SK-N-SH (cell line): ENCODE data around the gene ANKRD11. TPM values are rescaled to one million over a fixed set of nuclear protein-coding genes. Genes with fewer than 3 reads are reported as not detected.

Source experiments
- CTCF ChIA-PET: fragments of 300-600, 350-600 bp; formaldehyde crosslinking; extraction: SDS; loops from one replicate; lab custom pipeline; 2021; lab: Yijun Ruan, JAX
- POLR2A ChIA-PET: fragments of 350-600 bp; sonication (Branson Sonifier 250); formaldehyde crosslinking; extraction: SDS; loops from one replicate; lab custom pipeline; 2020; ENCODE audit warnings: antibody characterized with exemption, inconsistent platforms; lab: Yijun Ruan, JAX
- DNase-seq: peaks from one replicate; pipeline ENCODE4 v3.0.0; 2012
- H2AFZ ChIP-seq: fragments of 200-600 bp; sonication (generic); 2 replicates; pipeline ENCODE4 v1.8.1; 2016; ENCODE audit warnings: antibody characterized with exemption, mild to moderate bottlenecking, low read depth
- H3F3A ChIP-seq: fragments of 200-600 bp; sonication (generic); replicated peaks from 2 replicates; pipeline ENCODE3; 2016; ENCODE audit warnings: antibody characterized with exemption, mild to moderate bottlenecking; ENCODE audit not compliant: insufficient read depth
- H3K27ac ChIP-seq, 2 experiments: fragments of 200-500 bp in 1 of 2; fragments of 200-600 bp in 1 of 2; sonication (Bioruptor generic) in 1 of 2; sonication (generic), shearing (Covaris generic) in 1 of 2; 2 replicates each; pipeline versions ENCODE4 v1.5.1 to v1.6.1; 2014 to 2016; ENCODE audit warnings: low read depth in 2 of 2, inconsistent platforms in 1 of 2, low read length in 1 of 2, mild to moderate bottlenecking in 1 of 2, mixed read lengths in 1 of 2
- H3K27me3 ChIP-seq: fragments of 200-600 bp; sonication (generic), shearing (Covaris generic); 2 replicates; pipeline ENCODE4 v1.6.1; 2016; ENCODE audit warnings: mixed run types; ENCODE audit not compliant: insufficient read depth
- H3K36me3 ChIP-seq, 2 experiments: fragments of 200-500 bp in 1 of 2; fragments of 200-600 bp in 1 of 2; sonication (Bioruptor generic) in 1 of 2; sonication (generic) in 1 of 2; replicated peaks in 1 of 2; 2 replicates each; pipeline versions ENCODE3 to v1.5.1; 2014 to 2016; ENCODE audit warnings: low read length in 1 of 2, mild to moderate bottlenecking in 1 of 2; ENCODE audit not compliant: insufficient read depth in 2 of 2, control insufficient read depth in 1 of 2
- H3K4me1 ChIP-seq, 2 experiments: fragments of 200-500 bp in 1 of 2; fragments of 200-600 bp in 1 of 2; sonication (Bioruptor generic) in 1 of 2; sonication (generic), shearing (Covaris generic) in 1 of 2; 2 replicates each; pipeline versions ENCODE4 v1.5.1 to v1.6.1; 2014 to 2016; ENCODE audit warnings: low read depth in 1 of 2, low read length in 1 of 2, mixed run types in 1 of 2; ENCODE audit not compliant: insufficient read depth in 2 of 2, control insufficient read depth in 1 of 2
- H3K4me2 ChIP-seq: fragments of 200-600 bp; sonication (generic), shearing (Covaris generic); 2 replicates; pipeline ENCODE4 v1.6.1; 2017; ENCODE audit warnings: mixed run types
- H3K4me3 ChIP-seq, 2 experiments: fragments of 200-500 bp in 1 of 2; fragments of 200-600 bp in 1 of 2; sonication (Bioruptor generic) in 1 of 2; sonication (generic), shearing (Covaris generic) in 1 of 2; 2 replicates each; pipeline versions ENCODE4 v1.5.1 to v1.8.1; 2014 to 2016; ENCODE audit warnings: low read depth in 2 of 2, inconsistent platforms in 1 of 2, low read length in 1 of 2, mild to moderate bottlenecking in 1 of 2, mixed read lengths in 1 of 2, moderate library complexity in 1 of 2
- H3K79me2 ChIP-seq: fragments of 200-600 bp; sonication (generic); 2 replicates; pipeline ENCODE4 v1.8.1; 2017; ENCODE audit warnings: mild to moderate bottlenecking; ENCODE audit not compliant: insufficient read depth
- H3K9ac ChIP-seq: fragments of 200-600 bp; sonication (generic); 2 replicates; pipeline ENCODE4 v1.6.1; 2017; ENCODE audit warnings: mixed run types
- H3K9me2 ChIP-seq: fragments of 200-600 bp; sonication (generic); 2 replicates; pipeline ENCODE4 v1.6.1; 2017; ENCODE audit warnings: mixed run types
- H3K9me3 ChIP-seq: fragments of 200-600 bp; sonication (generic); 2 replicates; pipeline ENCODE4 v1.6.1; 2017; ENCODE audit warnings: mixed run types, mild to moderate bottlenecking, moderate library complexity
- H4K20me1 ChIP-seq: fragments of 200-600 bp; sonication (generic); 2 replicates; pipeline ENCODE4 v1.6.1; 2017; ENCODE audit warnings: mild to moderate bottlenecking, mixed run types; ENCODE audit not compliant: insufficient read depth
- CHD2 ChIP-seq: fragments of 150-350 bp; IDR thresholded peaks from 2 replicates; pipeline ENCODE4 v1.6.1; 2018; ENCODE audit warnings: low read length; ENCODE audit not compliant: partially characterized antibody
- CTCF ChIP-seq: fragments of 200-600 bp; sonication (generic); IDR thresholded peaks from 2 replicates; pipeline ENCODE4 v1.6.1; 2017; ENCODE audit warnings: antibody characterized with exemption, mild to moderate bottlenecking, moderate library complexity
- ELF1 ChIP-seq: IDR thresholded peaks from 2 replicates; pipeline ENCODE4 v1.4.0; 2012
- FOSL2 ChIP-seq: IDR thresholded peaks from 2 replicates; pipeline ENCODE4 v1.4.0; 2012; ENCODE audit warnings: low read depth, mild to moderate bottlenecking, moderate library complexity, borderline replicate concordance
- FOXM1 ChIP-seq: IDR thresholded peaks from 2 replicates; pipeline ENCODE4 v1.4.0; 2012; ENCODE audit warnings: low read depth, mild to moderate bottlenecking
- GABPA ChIP-seq: IDR thresholded peaks from 2 replicates; pipeline ENCODE4 v1.4.0; 2012; ENCODE audit warnings: low read depth, mild to moderate bottlenecking
- GATA2 ChIP-seq: sonication (generic); formaldehyde crosslinking; IDR thresholded peaks from 2 replicates; pipeline ENCODE4 v1.5.0; 2020; ENCODE audit warnings: mild to moderate bottlenecking, missing genetic modification reagents
- JUND ChIP-seq: IDR thresholded peaks from 2 replicates; pipeline ENCODE4 v1.4.0; 2012
- MEF2A ChIP-seq: IDR thresholded peaks from 2 replicates; pipeline ENCODE4 v1.4.0; 2012; ENCODE audit warnings: low read depth, borderline replicate concordance
- NFIC ChIP-seq: IDR thresholded peaks from 2 replicates; pipeline ENCODE4 v1.4.0; 2012; ENCODE audit warnings: borderline replicate concordance
- POLR2AphosphoS5 ChIP-seq: IDR thresholded peaks from 2 replicates; pipeline ENCODE4 v1.6.1; 2012; ENCODE audit warnings: low read depth, low read length
- RAD21 ChIP-seq: IDR thresholded peaks from 2 replicates; pipeline ENCODE4 v1.6.1; 2012; ENCODE audit warnings: mild to moderate bottlenecking, low read length
- REST ChIP-seq: IDR thresholded peaks from 2 replicates; pipeline ENCODE4 v1.6.1; 2012; ENCODE audit warnings: mild to moderate bottlenecking, low read depth, low read length, moderate library complexity
- RFX5 ChIP-seq: IDR thresholded peaks from 2 replicates; pipeline ENCODE4 v1.6.1; 2012; ENCODE audit warnings: mild to moderate bottlenecking, improper control_type of control experiment, low read length
- SMC3 ChIP-seq: IDR thresholded peaks from 2 replicates; pipeline ENCODE4 v1.6.1; 2012; ENCODE audit warnings: low read depth, low read length, improper control_type of control experiment
- TAF1 ChIP-seq: IDR thresholded peaks from 2 replicates; pipeline ENCODE4 v1.6.1; 2012; ENCODE audit warnings: low read depth, mild to moderate bottlenecking, low read length, moderate library complexity, borderline replicate concordance
- TCF12 ChIP-seq: IDR thresholded peaks from 2 replicates; pipeline ENCODE4 v1.4.0; 2012
- ZBTB33 ChIP-seq: IDR thresholded peaks from 2 replicates; pipeline ENCODE4 v1.4.0; 2012; ENCODE audit warnings: low read depth, borderline replicate concordance
- WGBS: methylation state at CpG from one replicate; pipeline ENCODE4 v1.1.6; 2017; ENCODE audit warnings: low lambda C conversion rate; 5-methylcytosine and 5-hydroxymethylcytosine counted together
- polyA plus RNA-seq, 3 experiments: library from polyadenylated mRNA; depleted of rRNA; stranded (reverse); fragments of >200 nt; gene quantifications; 2 replicates each; pipeline ENCODE4 v1.2.3, GENCODE V29; 2012

ANKRD11 gene
- polyA plus RNA-seq, 1 of the 3 experiments (the other 2 are of a cell fraction), result 50.2 TPM

GRCh38 chr16:89272631-89273030 lies 217.7 kb downstream of the ANKRD11 start:
- Histone ChIP-seq H4K20me1 (peaks cover 37% of the 10 kb centered on the region), H3K27me3 (no peaks in the 10 kb centered on the region), H3F3A (no peaks in the 10 kb centered on the region), H3K4me3 (no peak overlapping the region), H3K9me3 (no peaks in the 10 kb centered on the region), H3K27ac (no peak overlapping the region), H2AFZ (no peak overlapping the region), H3K4me1 (no peaks in the 10 kb centered on the region), H3K36me3 (peaks cover 41 to 62% of the 10 kb centered on the region in 2 experiments), H3K9me2 (no peaks in the 10 kb centered on the region), H3K79me2 (peaks cover 27% of the 10 kb centered on the region; the same call in 1 of the 2 replicates), H3K9ac (no peak overlapping the region), H3K4me2 (no peak overlapping the region)
- no peak for DNase-seq
- TF ChIP-seq REST, result no peak
- no peak for TF ChIP-seq TCF12
- TF ChIP-seq CHD2, result no peak
- no peak for TF ChIP-seq GABPA
- TF ChIP-seq ELF1, result no peak
- no peak for TF ChIP-seq TAF1
- TF ChIP-seq JUND, result no peak
- no peak for TF ChIP-seq ZBTB33
- no peak for TF ChIP-seq MEF2A
- no peak for TF ChIP-seq RFX5
- no peak for TF ChIP-seq POLR2AphosphoS5
- no peak for TF ChIP-seq CTCF
- TF ChIP-seq NFIC, result no peak
- no peak for TF ChIP-seq FOSL2
- no peak for TF ChIP-seq GATA2 (CRISPR knock-in tag)
- TF ChIP-seq FOXM1, result no peak
- no peak for TF ChIP-seq RAD21
- TF ChIP-seq SMC3, result no peak
- 98% methylated on average over 6 of the region's 6 CpGs for WGBS
- ChIA-PET CTCF (interaction anchor here (1.0 to 1.9 kb wide), 2 partner anchors 12 to 17 kb away, joined by 4 to 6 read pairs; no protein-coding TSS in a partner anchor), POLR2A (no interaction called here)
